Neuronal stem cell (in vitro differentiated cells): ENCODE results near the gene HELZ2.
A peak's percentile ranks its signal among the peaks of the same experiment; 100 is the strongest.

Experiments used
- DNase-seq: peaks from one replicate; pipeline ENCODE4 v3.0.0-alpha.2; 2013; ENCODE audit warnings: low spot score
- H2AFZ ChIP-seq: one replicate; pipeline ENCODE4 v1.6.1; 2013; ENCODE audit warnings: mild to moderate bottlenecking, low read length, inconsistent platforms
- H2AK5ac ChIP-seq: 2 replicates; pipeline ENCODE4 v1.6.1; 2013; ENCODE audit warnings: low read depth, mild to moderate bottlenecking, inconsistent platforms, low read length, moderate library complexity, mixed read lengths
- H2BK120ac ChIP-seq: 2 replicates; pipeline ENCODE4 v1.6.1; 2013; ENCODE audit warnings: low read depth, mild to moderate bottlenecking, inconsistent platforms, low read length, moderate library complexity, mixed read lengths
- H2BK12ac ChIP-seq: one replicate; pipeline ENCODE4 v1.6.1; 2013; ENCODE audit warnings: low read length, inconsistent platforms
- H2BK15ac ChIP-seq: 2 replicates; pipeline ENCODE4 v1.6.1; 2013; ENCODE audit warnings: mild to moderate bottlenecking, low read length, inconsistent platforms, mixed read lengths
- H2BK5ac ChIP-seq: one replicate; pipeline ENCODE4 v1.6.1; 2013; ENCODE audit warnings: inconsistent platforms, mild to moderate bottlenecking, low read length, moderate library complexity
- H3K14ac ChIP-seq: one replicate; pipeline ENCODE4 v1.6.1; 2013; ENCODE audit warnings: low read length, inconsistent platforms
- H3K18ac ChIP-seq: 2 replicates; pipeline ENCODE4 v1.6.1; 2013; ENCODE audit warnings: low read length, inconsistent platforms
- H3K23ac ChIP-seq: 2 replicates; pipeline ENCODE4 v1.6.1; 2013; ENCODE audit warnings: low read depth, mild to moderate bottlenecking, mixed read lengths, low read length, inconsistent platforms; ENCODE audit not compliant: poor library complexity
- H3K27ac ChIP-seq: replicated peaks from 3 replicates; pipeline ENCODE4 v1.5.1; 2013; ENCODE audit warnings: low read length, inconsistent platforms
- H3K27me3 ChIP-seq, 3 experiments: 2 replicates each; pipeline ENCODE4 v1.6.1; 2013; ENCODE audit warnings: low read length in 3 of 3, mild to moderate bottlenecking in 2 of 3, inconsistent platforms in 1 of 3, low read depth in 1 of 3, mixed read lengths in 1 of 3, moderate library complexity in 1 of 3; ENCODE audit not compliant: control insufficient read depth in 3 of 3, insufficient read depth in 3 of 3
- H3K36me3 ChIP-seq, 2 donors: replicated peaks in 1 of 2; 2 replicates each; pipeline ENCODE4 v1.6.1; 2013; ENCODE audit warnings: low read length in 2 of 2; ENCODE audit not compliant: control insufficient read depth in 2 of 2, insufficient read depth in 2 of 2
- H3K4ac ChIP-seq: 2 replicates; pipeline ENCODE4 v1.6.1; 2013; ENCODE audit warnings: inconsistent platforms, mild to moderate bottlenecking, low read length, moderate library complexity
- H3K4me1 ChIP-seq, 2 donors: 1 replicate in 1 of 2; 2 replicates in 1 of 2; pipeline ENCODE4 v1.6.1; 2013; ENCODE audit warnings: low read length in 2 of 2, low read depth in 1 of 2; ENCODE audit not compliant: control insufficient read depth in 2 of 2, insufficient read depth in 1 of 2
- H3K4me2 ChIP-seq: one replicate; pipeline ENCODE4 v1.6.1; 2013; ENCODE audit warnings: mild to moderate bottlenecking, low read length, inconsistent platforms; ENCODE audit not compliant: insufficient read depth, poor library complexity, severe bottlenecking
- H3K4me3 ChIP-seq, 2 donors: 2 replicates each; pipeline ENCODE4 v1.5.1; 2013; ENCODE audit warnings: low read length in 2 of 2, mild to moderate bottlenecking in 2 of 2, inconsistent platforms in 1 of 2, moderate library complexity in 1 of 2
- H3K79me1 ChIP-seq: one replicate; pipeline ENCODE4 v1.6.1; 2013; ENCODE audit warnings: low read depth, mild to moderate bottlenecking, inconsistent platforms, low read length, moderate library complexity
- H3K9ac ChIP-seq: one replicate; pipeline ENCODE4 v1.6.1; 2013; ENCODE audit warnings: mild to moderate bottlenecking, low read depth, low read length, inconsistent platforms; ENCODE audit not compliant: poor library complexity
- H3K9me3 ChIP-seq, 2 donors: replicated peaks in 1 of 2; 2 replicates each; pipeline versions ENCODE3 to v1.6.1; 2013; ENCODE audit warnings: low read length in 2 of 2, mild to moderate bottlenecking in 2 of 2, inconsistent platforms in 1 of 2, low read depth in 1 of 2, mixed read lengths in 1 of 2, moderate library complexity in 1 of 2; ENCODE audit not compliant: control insufficient read depth in 2 of 2, insufficient read depth in 1 of 2
- H4K8ac ChIP-seq: one replicate; pipeline ENCODE4 v1.6.1; 2013; ENCODE audit warnings: low read depth, mild to moderate bottlenecking, inconsistent platforms, low read length, moderate library complexity
- H4K91ac ChIP-seq: one replicate; pipeline ENCODE4 v1.6.1; 2013; ENCODE audit warnings: low read length, low read depth, mild to moderate bottlenecking, inconsistent platforms; ENCODE audit not compliant: poor library complexity
- WGBS, 2 donors: extraction: QIAGEN DNeasy Blood & Tissue Kit; methylation state at CpG; one replicate each; pipeline ENCODE4 v1.1.7; 2013; ENCODE audit warnings: missing lambda C conversion rate in 2 of 2, mixed read lengths in 1 of 2; ENCODE audit not compliant: insufficient read length in 2 of 2, insufficient replicate concordance in 1 of 2; ENCODE audit errors: extremely low coverage in 2 of 2; 5-methylcytosine and 5-hydroxymethylcytosine counted together

HELZ2 gene

DNA sequence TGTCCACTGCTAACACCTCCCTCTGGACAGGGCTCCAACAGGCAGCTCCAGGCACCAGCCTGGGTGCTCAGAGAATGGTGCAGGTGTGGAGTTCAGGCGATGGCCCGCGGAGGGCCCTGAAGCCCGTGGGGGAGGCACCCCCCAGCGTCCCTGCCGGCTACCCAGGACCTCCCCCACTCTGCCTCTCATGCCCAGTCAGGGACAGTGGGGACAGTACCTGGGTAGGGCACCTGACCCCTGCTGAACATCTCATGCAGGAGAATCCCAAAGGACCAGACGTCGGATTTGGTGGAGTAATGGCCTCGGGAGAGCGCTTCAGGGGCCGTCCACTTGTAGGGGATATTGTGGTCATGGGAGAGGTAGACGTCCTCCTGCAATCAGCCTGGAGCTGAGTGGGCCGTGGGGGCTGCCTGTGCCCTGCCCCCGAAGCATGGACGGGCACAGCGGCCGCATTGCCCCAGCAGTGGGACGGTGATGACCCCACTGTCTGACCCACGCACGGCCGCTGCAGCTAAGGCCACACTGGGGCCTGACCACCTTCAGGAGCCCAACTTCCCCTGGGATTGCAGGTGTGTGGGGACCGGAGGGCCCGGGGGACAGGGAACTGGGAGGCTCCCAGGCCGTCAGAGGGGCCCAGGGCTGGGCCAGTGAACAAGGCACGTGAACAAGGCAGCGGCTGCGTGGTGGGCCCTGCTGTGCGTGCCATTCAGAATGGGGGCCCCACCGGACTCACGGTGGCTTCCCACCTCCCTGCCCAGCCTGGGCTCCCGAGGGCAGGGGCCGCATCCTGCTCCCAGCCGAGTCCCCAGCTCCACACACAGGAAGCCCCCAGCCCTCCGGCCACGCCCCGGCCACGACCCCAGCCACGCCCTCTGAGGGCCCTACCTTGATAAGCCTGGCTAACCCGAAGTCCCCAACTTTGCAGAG is 43.9 kb downstream of the HELZ2 start:
- H3K9me3 ChIP-seq = peaks cover 0 to 2% of the 10 kb centered on the region in 2 donors
- H2BK5ac ChIP-seq = peak overlapping the region; percentile 75
- H3K27me3 ChIP-seq = no peaks in the 10 kb centered on the region
- H3K4ac ChIP-seq = no peak overlapping the region
- H3K27ac ChIP-seq = no peak overlapping the region
- no peak overlapping the region for H3K4me3 ChIP-seq
- no peak overlapping the region for H3K9ac ChIP-seq
- H2BK15ac ChIP-seq = peak overlapping the region; percentile 75
- no peak overlapping the region for H3K14ac ChIP-seq
- H3K79me1 ChIP-seq = peaks cover 6% of the 10 kb centered on the region
- H2AFZ ChIP-seq = no peak overlapping the region
- peak overlapping the region; percentile 64 for H3K18ac ChIP-seq
- H3K4me2 ChIP-seq = no peak overlapping the region
- no peak for DNase-seq
- H2BK12ac ChIP-seq = no peak overlapping the region
- H4K91ac ChIP-seq = peak overlapping the region; percentile 53
- H2BK120ac ChIP-seq = no peak overlapping the region
- H2AK5ac ChIP-seq = peak overlapping the region; percentile 79
- peak overlapping the region; percentile 1 for H3K23ac ChIP-seq
- peaks cover under 1 to 9% of the 10 kb centered on the region in 2 donors for H3K4me1 ChIP-seq
- H3K36me3 ChIP-seq = peaks cover 0 to 2% of the 10 kb centered on the region in 2 donors
- no peak overlapping the region for H4K8ac ChIP-seq
- WGBS, 2 donors = no CpG with 5 or more reads among the region's 39 CpGs

GRCh38 chr20:63529180-63529860 is 44.7 kb downstream of the HELZ2 start:
- no peak overlapping the region for H3K9ac ChIP-seq
- H2BK120ac ChIP-seq = no peak overlapping the region
- H3K18ac ChIP-seq = peak overlapping the region; percentile 57
- no CpG with 5 or more reads among the region's 27 CpGs for WGBS, 2 donors
- peak overlapping the region; percentile 53 for H4K91ac ChIP-seq
- no peak for DNase-seq
- no peak overlapping the region for H3K27ac ChIP-seq
- no peak overlapping the region for H2AFZ ChIP-seq
- H4K8ac ChIP-seq = no peak overlapping the region
- no peak overlapping the region for H3K4me3 ChIP-seq
- H3K4me2 ChIP-seq = no peak overlapping the region
- peaks cover 1 to 5% of the 10 kb centered on the region in 2 donors for H3K4me1 ChIP-seq
- H3K36me3 ChIP-seq = peaks cover 0 to 2% of the 10 kb centered on the region in 2 donors
- no peak overlapping the region for H3K4ac ChIP-seq
- peaks cover 0 to 2% of the 10 kb centered on the region in 2 donors for H3K9me3 ChIP-seq
- H2AK5ac ChIP-seq = peak overlapping the region; percentile 53
- peaks cover 6% of the 10 kb centered on the region for H3K79me1 ChIP-seq
- H2BK5ac ChIP-seq = peak overlapping the region; percentile 75
- H2BK12ac ChIP-seq = no peak overlapping the region
- H3K27me3 ChIP-seq = no peaks in the 10 kb centered on the region
- H2BK15ac ChIP-seq = peak overlapping the region; percentile 75
- no peak overlapping the region for H3K23ac ChIP-seq
- no peak overlapping the region for H3K14ac ChIP-seq

DNA sequence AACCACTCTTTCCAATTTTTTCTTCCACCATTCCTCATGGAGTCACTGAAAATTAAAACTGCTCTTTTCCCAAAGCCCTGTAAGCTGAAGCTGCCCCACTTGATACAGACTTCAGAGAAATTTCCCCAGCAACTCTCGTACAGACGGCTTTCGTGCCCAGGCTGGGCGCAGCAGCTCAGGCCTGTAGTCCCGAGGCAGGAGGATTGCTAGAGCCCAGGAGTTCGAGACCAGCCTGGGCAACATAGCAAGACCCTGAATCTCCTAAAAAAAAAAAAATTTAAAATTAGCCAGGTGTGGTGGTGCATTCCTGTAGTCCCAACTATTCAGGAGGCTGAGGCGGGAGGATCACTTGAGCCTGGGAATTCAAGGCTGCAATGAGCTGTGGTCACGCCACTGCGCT is 46.9 kb downstream of the HELZ2 start:
- no peak overlapping the region for H2BK15ac ChIP-seq
- no peak overlapping the region for H2BK120ac ChIP-seq
- H3K14ac ChIP-seq = no peak overlapping the region
- H3K79me1 ChIP-seq = peaks cover 10% of the 10 kb centered on the region
- no peak overlapping the region for H3K18ac ChIP-seq
- DNase-seq = no peak
- H2BK12ac ChIP-seq = no peak overlapping the region
- peaks cover 17 to 18% of the 10 kb centered on the region in 2 donors for H3K36me3 ChIP-seq
- no peak overlapping the region for H2AK5ac ChIP-seq
- peaks cover 13 to 17% of the 10 kb centered on the region in 2 donors for H3K9me3 ChIP-seq
- H2BK5ac ChIP-seq = no peak overlapping the region
- H3K27ac ChIP-seq = no peak overlapping the region
- no peak overlapping the region for H3K4me2 ChIP-seq
- H3K9ac ChIP-seq = no peak overlapping the region
- no peaks in the 10 kb centered on the region for H3K27me3 ChIP-seq
- H4K91ac ChIP-seq = no peak overlapping the region
- no CpG with 5 or more reads among the region's 9 CpGs for WGBS, 2 donors
- H4K8ac ChIP-seq = no peak overlapping the region
- no peak overlapping the region for H3K4me3 ChIP-seq
- H3K4me1 ChIP-seq = peaks cover 8 to 9% of the 10 kb centered on the region in 2 donors
- H3K4ac ChIP-seq = no peak overlapping the region
- no peak overlapping the region for H3K23ac ChIP-seq
- no peak overlapping the region for H2AFZ ChIP-seq

DNA sequence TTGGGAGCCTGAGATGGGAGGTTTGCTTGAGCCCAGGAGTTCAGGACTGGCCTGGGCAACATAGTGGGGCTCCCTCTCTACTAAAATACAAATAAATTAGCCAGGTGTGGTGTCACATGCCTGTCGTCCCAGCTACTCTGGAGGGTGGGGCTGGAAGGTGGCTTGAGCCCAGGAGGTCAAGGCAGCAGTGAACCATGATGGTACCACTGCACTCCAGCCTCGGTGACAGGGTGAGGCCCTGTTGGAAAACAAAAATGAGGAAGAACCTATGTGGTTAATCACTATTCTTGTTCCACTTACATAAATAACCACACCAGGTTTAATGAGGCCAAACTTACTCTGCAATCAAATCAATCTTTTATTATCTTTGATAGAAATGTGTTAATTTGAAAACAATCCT is 48.1 kb downstream of the HELZ2 start:
- Histone ChIP-seq H2AFZ (no peak overlapping the region), H3K27ac (no peak overlapping the region), H3K4me3 (no peak overlapping the region), H3K4me2 (no peak overlapping the region), H3K27me3 (no peaks in the 10 kb centered on the region), H3K9me3 (peaks cover 12 to 20% of the 10 kb centered on the region in 2 donors), H3K4ac (no peak overlapping the region), H3K4me1 (peaks cover 10 to 12% of the 10 kb centered on the region in 2 donors), H4K91ac (no peak overlapping the region), H3K14ac (no peak overlapping the region), H2BK15ac (no peak overlapping the region), H4K8ac (no peak overlapping the region), H2AK5ac (no peak overlapping the region), H2BK12ac (no peak overlapping the region), H3K23ac (no peak overlapping the region), H2BK5ac (no peak overlapping the region), H3K36me3 (peaks cover 20 to 28% of the 10 kb centered on the region in 2 donors), H2BK120ac (no peak overlapping the region), H3K79me1 (peaks cover 20% of the 10 kb centered on the region), H3K9ac (no peak overlapping the region), H3K18ac (no peak overlapping the region)
- whole genome bisulfite sequencing, 2 donors = no CpG with 5 or more reads among the region's 2 CpGs
- no peak for DNase-seq
